ENCODE results near the gene RNF227. TPM values are rescaled to one million over a fixed set of nuclear protein-coding genes. Genes with fewer than 3 reads are reported as not detected.
"Not testable (repeated sequence)": the region's sequence is repeated elsewhere in the genome, so short reads cannot be mapped to it uniquely, and the experiment has no call there.

The RNF227 gene
- total RNA-seq (ENCODE audit: low replicate concordance), result 2.8 and 27.4 TPM in 2 replicates

DNA sequence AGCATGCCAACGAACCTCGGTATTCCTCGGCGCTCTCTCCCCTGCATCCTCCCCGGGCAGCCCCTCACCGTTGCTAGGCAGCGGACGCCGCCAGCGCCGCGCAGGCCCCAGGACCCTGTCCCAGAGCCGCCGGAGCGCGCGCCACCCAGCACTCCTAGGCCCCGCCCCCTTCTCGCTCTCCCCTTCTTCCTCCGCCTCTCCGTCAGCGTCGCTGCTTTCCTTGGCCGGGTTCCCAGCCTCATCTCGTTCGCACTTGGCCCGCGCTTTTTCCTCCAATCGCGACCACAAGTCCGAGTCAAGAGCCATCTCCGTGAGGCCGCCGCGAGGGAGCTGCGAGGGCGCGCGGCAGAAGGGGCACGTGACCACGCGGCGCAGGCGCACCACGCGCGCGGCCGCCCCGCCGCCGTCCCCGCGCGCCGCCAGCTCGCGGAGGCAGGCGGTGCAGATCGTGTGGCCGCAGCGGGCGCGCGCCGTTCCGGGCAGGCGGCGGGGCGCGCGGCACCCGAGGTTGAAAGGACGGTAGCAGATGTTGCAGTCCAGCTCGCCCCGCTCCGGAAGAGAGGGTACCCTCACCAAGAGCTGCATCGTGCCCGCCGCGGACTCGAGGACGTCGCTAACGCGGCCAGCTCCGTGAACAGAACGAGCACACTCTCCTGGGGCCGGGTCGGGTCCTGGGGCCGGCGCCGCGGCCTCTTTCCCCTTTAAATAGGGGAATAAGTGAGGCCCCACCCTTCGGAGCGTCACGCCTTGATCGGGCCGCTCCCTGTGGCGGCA lies at the start of gene RNF227:
Gene RNF227 (minus strand): TSS at position 679 of the 774 bp plus-strand sequence. CDS start 94 bp downstream, at position 585.
- TF ChIP-seq, protein P1, sequence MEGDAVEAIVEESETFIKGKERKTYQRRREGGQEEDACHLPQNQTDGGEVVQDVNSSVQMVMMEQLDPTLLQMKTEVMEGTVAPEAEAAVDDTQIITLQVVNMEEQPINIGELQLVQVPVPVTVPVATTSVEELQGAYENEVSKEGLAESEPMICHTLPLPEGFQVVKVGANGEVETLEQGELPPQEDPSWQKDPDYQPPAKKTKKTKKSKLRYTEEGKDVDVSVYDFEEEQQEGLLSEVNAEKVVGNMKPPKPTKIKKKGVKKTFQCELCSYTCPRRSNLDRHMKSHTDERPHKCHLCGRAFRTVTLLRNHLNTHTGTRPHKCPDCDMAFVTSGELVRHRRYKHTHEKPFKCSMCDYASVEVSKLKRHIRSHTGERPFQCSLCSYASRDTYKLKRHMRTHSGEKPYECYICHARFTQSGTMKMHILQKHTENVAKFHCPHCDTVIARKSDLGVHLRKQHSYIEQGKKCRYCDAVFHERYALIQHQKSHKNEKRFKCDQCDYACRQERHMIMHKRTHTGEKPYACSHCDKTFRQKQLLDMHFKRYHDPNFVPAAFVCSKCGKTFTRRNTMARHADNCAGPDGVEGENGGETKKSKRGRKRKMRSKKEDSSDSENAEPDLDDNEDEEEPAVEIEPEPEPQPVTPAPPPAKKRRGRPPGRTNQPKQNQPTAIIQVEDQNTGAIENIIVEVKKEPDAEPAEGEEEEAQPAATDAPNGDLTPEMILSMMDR (IDR thresholded peaks at IDR 0.05; ENCODE audit: insufficient read depth, low read length), result no peak
- peak; percentile 95 for DNase-seq (ENCODE audit: low read depth)
- peak within 1 kb of the TSS; percentile 73 for H3K4me3 ChIP-seq (ENCODE audit: low read depth, low read length)

DNA sequence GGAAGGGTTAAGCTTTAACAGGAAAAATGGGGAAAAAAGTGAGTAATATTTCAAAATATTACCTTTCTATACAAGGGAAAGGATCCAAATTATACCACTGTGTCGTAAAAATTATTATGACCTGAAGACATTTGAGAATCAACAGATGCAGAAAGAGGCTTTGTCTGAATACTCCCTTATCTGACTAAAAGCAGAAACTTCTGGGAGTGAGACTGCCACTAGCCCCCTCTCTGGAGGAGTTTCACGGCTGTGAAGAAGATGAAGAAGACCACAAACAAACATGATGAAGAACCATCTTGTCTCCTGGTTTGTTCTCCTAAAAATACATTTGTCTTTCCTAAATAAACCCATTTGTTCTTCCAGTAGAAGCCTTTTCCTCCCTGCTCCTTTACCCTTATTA lies 45.3 kb upstream of the RNF227 start:
- no peak for DNase-seq (ENCODE audit: low read depth)
- TF ChIP-seq, protein P1 (IDR thresholded peaks at IDR 0.05; ENCODE audit: insufficient read depth, low read length), result no peak

DNA sequence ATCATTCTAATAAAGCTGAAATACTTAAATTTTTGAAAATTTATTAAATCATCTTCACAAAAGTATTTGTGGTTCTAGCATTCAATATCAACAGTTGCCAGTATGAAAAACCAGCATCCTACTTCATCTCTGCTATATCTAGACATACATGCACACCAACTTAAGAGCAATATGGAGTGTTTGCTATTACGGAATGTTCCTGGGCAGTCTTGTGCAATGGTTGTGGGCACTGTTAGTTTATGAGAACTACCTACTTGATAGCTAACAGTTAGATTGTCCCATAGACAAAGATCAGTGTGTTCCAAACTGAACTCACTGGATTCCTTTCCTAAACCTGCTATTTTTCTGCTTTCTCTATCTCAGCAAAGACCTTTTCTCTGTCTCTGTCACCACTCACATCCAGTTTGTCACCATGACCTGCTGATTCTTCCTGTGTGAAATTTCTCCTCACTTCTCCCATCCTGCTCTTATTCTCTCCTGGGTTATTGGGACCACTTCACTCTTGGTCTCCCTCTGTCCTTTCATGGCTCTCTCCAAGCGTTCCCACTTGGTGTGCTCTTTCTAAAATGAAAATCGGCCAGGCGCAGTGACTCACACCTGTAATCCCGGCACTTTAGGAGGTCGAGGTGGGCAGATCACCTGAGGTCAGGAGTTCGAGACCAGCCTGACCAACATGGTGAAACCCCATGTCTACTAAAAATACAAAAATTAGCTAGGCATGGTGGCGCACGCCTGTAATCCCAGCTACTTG lies 43.6 kb upstream of the RNF227 start:
- H3K4me3 ChIP-seq (ENCODE audit: low read depth, low read length), result no peak overlapping the region
- no peak for DNase-seq (ENCODE audit: low read depth)
- TF ChIP-seq, protein P1 (IDR thresholded peaks at IDR 0.05; ENCODE audit: insufficient read depth, low read length), result no peak

More for the DNA sequence above, 45.3 kb upstream of the RNF227 start:
- H3K4me3 ChIP-seq (ENCODE audit: low read depth, low read length), result no peak overlapping the region

DNA sequence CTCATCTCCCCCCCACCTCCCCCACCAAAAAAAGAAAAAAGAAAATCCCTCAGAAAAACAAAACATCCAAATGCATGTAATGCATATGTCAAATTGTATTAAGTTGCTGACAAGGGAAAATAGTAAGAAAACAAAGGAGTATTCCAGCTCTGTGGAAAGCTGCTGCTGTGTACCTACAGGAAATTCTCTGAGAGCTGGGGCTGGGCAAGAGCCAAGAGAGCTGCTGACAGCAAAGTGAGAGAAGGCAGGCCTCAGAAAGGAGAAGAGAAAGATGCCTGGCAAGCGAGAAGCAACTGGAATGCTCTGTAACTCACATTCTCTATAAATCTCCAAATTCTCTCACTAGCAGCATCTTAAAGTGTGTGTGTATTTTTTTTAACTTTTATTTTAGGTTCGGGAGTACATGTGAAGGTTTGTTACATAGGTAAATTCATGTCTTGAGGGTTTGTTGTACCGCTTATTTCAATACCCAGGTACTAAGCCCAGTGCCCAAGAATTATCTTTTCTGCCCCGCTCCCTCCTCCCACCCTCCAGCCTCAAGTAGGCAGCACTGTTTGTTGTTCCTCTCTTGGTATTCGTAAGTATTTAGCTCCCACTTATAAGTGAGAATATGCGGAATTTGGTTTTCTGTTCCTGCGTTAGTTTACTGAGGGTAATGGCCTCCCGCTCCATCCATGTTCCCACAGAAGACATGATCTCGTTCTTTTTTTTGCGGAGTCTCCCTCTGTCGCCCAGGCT lies 40.3 kb upstream of the RNF227 start:
- H3K4me3 ChIP-seq (ENCODE audit: low read depth, low read length), result no peak overlapping the region
- TF ChIP-seq, protein P1 (IDR thresholded peaks at IDR 0.05; ENCODE audit: insufficient read depth, low read length), result no peak
- peak; percentile 83 for DNase-seq (ENCODE audit: low read depth)

DNA sequence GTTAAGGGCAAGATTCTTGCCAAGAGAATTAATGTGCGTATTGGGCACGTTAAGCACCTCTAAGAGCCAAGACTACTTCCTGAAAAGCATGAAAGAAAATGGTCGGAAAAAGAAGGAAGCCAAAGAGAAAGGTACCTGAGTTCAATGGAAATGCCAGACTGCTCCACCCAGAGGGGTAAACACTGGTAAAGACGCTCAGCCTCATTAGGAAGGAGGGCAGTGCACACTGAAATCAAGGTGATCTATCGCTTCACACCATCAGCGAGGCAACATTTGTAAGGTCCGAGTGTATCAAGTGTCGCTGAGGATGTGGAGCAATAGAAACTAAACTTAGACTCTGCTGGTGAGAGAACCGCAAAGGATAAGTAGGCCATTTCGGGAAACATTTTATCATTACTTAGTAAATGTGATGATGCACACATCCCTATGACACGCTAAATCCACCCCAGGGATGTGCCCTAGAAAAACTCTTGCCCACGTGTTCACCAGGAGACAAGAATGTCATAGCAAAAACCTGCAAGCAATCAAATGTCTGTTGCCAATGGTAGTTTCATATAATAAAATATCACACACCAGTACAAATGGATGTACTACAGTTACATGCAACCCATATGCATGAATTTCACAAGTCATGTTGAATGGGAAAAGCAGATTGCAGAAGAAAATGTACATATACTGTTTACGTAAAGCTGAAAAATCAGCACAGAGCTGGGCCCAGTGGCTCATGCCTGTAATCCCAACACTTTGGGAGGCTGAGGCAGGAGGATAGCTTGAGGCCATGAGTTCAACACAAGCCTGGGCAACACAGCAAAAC lies 39.5 kb upstream of the RNF227 start:
- no peak for DNase-seq (ENCODE audit: low read depth)
- H3K4me3 ChIP-seq (ENCODE audit: low read depth, low read length), result no peak overlapping the region
- TF ChIP-seq, protein P1 (IDR thresholded peaks at IDR 0.05; ENCODE audit: insufficient read depth, low read length), result no peak

DNA sequence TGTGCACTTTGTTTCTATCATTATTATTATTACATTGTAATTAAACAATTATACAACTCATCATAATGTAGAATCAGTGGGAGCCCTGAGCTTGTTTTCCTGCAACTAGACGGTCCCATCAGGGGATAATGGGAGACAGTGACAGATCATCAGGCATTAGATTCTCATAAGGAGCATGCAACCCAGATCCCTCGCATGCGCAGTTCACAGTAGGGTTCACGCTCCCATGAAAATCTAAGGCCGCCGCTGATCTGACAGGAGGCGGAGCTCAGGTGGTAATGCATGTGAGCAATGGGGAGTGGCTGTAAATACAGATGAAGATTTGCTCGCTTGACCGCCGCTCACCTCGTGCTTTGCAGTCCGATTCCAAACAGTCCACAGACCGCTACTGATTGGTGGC lies 37.2 kb upstream of the RNF227 start:
- not testable (repeated sequence) for DNase-seq (ENCODE audit: low read depth); H3K4me3 ChIP-seq (ENCODE audit: low read depth, low read length)
